HG03135 (cell line): ENCODE measurements around the gene OR12D2.
"Not testable (repeated sequence)": the region's sequence is repeated elsewhere in the genome, so short reads cannot be mapped to it uniquely, and the experiment has no call there.

Experiments
- ATAC-seq: cut with Tn5 transposase; IDR thresholded peaks from one replicate; pipeline ENCODE4 v1.9.1; 2021; ENCODE audit warnings: mild to moderate bottlenecking, moderate library complexity; ENCODE audit not compliant: unreplicated experiment

The OR12D2 gene

DNA sequence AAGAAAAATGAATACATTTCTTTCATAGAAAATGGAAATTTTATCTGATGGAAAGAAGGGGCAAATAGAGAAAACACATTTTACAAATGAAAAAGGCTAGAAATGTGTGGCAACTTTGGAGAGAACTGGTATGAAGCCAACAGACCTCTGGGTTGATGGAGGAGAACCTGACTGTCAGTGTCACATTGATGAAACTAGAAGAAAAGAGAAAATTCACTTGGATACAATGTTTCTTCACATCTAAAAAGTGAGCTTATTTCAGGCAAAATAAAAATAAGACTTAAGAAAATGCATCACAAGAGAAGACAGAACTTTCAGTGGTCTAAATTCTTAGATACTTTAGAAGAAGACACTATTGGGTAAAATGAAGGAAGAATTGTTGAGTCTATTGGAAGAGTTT is at the start of gene OR12D2:
OR12D2 (plus strand) TSS at position 301 of the 400 bp plus-strand sequence. CDS start 1,069 bp downstream, outside the sequence.
- no peak for ATAC-seq

- ATAC-seq: not testable (repeated sequence)
Observed at GRCh38 chr6:29349348-29349747, 46.1 kb upstream of the OR12D2 start.

DNA sequence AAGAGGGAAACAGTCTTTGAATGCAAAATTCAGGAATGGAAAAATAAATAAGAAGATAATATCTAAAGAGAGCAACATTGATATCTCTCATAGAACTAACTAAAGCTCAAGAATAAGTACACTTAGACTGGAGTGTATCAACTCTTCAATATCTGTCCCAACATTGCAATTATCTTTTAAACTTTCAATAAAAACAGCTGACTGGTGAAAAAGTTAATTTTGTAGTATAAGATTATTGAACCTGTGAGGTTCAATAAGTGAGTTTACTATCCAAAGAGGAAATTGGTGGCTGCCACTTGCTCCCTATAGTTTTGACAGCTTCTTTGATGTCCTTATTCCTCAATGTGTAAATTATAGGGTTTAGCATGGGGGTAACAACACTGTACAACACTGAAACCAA is 40.5 kb upstream of the OR12D2 start:
- no peak for ATAC-seq

- ATAC-seq: no peak
Observed at GRCh38 chr6:29355603-29356002, 39.8 kb upstream of the OR12D2 start.

- ATAC-seq: no peak
Observed at GRCh38 chr6:29368765-29369164, 26.7 kb upstream of the OR12D2 start, which contains the start of gene OR5V1. TSS of gene OR5V1 (minus strand) at chr6:29368865. CDS start at chr6:29356195, 12,670 bp downstream.

GRCh38 chr6:29375191-29375590 is 20.2 kb upstream of the OR12D2 start, which contains the start of gene OR12D3:
TSS of gene OR12D3 (minus strand) at chr6:29375291. CDS start at chr6:29375287, 4 bp downstream.
- ATAC-seq: no peak

DNA sequence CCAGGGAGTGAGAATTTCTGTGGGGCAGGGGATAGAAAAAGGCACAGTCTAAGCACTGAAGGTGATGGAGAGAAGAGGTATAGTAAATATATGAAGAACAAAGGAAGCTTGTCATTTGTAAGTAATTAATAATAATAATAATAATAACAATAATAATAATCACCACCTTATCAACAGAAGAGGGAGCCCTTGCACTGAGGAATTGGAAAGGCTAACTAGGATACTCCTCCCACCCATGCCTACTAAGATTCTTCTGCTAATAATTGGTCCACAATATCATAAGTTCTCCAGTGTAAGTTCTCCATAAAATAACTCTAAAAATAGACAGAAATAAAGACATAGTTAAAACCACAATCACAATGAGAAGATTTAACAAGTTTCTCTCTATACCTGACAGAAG is 19.4 kb upstream of the OR12D2 start:
- no peak for ATAC-seq

DNA sequence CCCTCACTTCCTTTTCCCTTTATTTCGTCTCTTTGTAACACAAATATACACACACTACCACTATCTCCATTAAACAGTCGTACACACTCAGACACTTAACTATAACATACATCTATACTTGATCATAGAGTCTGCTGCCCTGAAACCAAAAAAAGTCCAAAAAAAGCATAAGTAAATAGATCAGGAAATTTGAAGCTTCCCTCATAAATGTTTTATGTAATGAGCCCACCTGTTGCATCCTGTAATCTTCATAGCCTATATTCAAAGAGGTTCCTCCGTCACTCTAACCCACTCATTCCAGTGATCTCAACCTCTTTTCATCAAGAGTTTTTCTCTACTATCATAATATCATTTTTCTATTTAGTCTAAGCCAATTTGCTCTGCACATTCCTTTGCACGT is 6.9 kb upstream of the OR12D2 start:
- ATAC-seq: no peak

DNA sequence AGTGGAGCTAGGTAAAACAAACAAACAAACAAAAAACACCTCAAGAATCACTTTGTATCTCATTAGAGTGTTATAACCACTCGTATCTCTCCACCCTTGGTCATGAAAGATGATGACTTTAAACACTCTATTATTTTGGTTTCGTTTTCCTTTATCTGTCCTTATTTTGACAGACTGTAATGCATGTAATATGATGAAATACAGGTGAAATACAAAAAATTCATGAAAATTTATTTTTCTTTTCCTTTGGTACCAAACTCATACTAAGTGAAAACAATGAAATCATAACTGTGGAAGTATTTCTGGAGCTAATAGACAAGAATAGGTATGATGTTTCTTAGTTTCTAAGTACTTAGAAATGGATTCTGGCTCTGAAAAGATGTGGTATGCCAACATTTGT is 4.1 kb downstream of the OR12D2 start:
- no peak for ATAC-seq

- no peak for ATAC-seq
Observed at GRCh38 chr6:29403801-29404200, 8.4 kb downstream of the OR12D2 start.

GRCh38 chr6:29414588-29414987 is 19.2 kb downstream of the OR12D2 start, which contains the start of gene OR12D1:
TSS of gene OR12D1 (plus strand) at chr6:29414928.
- no peak for ATAC-seq

DNA sequence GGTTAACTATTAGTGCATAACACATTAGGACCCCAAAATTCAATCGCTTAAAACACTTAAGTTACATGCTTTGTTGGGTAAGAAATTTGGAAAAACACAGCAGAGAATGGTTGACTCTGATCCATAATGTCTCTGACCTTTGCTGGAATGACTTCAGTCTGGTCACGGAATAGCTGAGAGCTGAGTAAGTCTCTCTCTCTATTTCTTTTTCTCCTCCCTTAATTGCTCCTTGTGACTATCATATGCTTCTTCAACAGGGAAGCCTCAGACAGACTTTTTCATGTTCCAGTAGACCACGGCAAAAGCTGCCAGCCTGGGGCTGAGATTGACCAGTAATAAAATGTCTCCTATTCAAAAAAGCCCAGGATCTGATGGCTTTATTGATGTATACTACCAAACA is 24.1 kb downstream of the OR12D2 start:
- no peak for ATAC-seq

- no peak for ATAC-seq
Observed at GRCh38 chr6:29424168-29424567, 28.7 kb downstream of the OR12D2 start.

DNA sequence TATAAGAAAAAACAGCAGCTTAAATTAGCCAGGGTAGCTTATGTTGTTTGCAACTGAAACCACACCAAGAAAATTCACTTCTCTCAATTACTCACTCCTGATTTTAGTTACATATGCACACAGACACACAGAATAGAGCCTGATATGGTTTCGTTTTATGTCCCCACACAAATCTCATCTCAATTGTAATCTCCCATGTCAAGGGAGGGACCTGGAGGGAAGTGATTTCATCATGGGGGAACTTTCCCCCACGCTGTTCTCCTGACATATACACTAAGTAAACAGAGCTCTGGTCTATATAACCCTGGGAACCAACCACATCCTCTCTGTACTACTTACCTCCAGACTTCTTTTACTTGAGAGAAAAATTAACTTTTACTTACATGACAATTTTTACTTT is 29.1 kb downstream of the OR12D2 start:
- ATAC-seq: no peak

- no peak for ATAC-seq
Observed at GRCh38 chr6:29425075-29425474, 29.6 kb downstream of the OR12D2 start.

GRCh38 chr6:29426654-29427053 is 31.2 kb downstream of the OR12D2 start:
- no peak for ATAC-seq

DNA sequence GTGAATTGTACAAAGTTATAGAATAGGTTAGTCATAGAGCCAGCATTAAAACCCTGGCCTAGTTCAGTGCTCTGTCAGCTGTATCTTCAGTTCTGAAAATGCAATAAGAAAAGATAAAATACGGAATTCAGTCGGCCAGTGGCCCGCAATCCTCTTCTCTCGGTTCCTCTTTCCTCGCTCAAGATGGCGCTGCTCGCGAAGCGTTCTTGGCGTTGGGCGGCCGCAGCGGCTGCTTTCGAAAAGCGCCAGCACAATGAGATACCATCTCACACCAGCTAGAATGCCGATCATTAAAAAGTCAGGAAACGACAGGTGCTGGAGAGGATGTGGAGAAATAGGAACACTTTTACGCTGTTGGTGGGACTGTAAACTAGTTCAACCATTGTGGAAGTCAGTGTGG is 41.3 kb downstream of the OR12D2 start:
- ATAC-seq: not testable (repeated sequence)

- ATAC-seq: no peak
Observed at GRCh38 chr6:29439006-29439405, 43.6 kb downstream of the OR12D2 start, which contains the start of gene OR10C1. TSS of gene OR10C1 (plus strand) at chr6:29439306. CDS start at chr6:29440016, 710 bp downstream.

GRCh38 chr6:29442719-29443118 is 47.3 kb downstream of the OR12D2 start:
- ATAC-seq: no peak

GRCh38 chr6:29444031-29444430 is 48.6 kb downstream of the OR12D2 start:
- ATAC-seq: not testable (repeated sequence)
